Measurements from ENCODE around the gene CASZ1. TPM values are rescaled to one million over a fixed set of nuclear protein-coding genes. Genes with fewer than 3 reads are reported as not detected.

Gene CASZ1
- total RNA-seq, 1 experiment from 2014 or later: 12.6 TPM

GRCh38 chr1:10813799-10814198, 17.4 kb upstream of the CASZ1 start:
- no TSS peak for BruUV-seq (replicated peaks)
- H3K9me3 Mint-ChIP-seq (ENCODE audit: low read depth, unreplicated experiment): no peaks in the 10 kb centered on the region
- H3K27me3 Mint-ChIP-seq (ENCODE audit: unreplicated experiment): peaks cover 79% of the 10 kb centered on the region
- H3K4me3 Mint-ChIP-seq (ENCODE audit: low read depth, unreplicated experiment): no peak overlapping the region
- no peaks in the 10 kb centered on the region for H3K36me3 Mint-ChIP-seq (ENCODE audit: insufficient read depth, unreplicated experiment)
- no peak for DNase-seq
- CTCF ChIA-PET: no interaction called here
- TF ChIP-seq CTCF (IDR thresholded peaks at IDR 0.05; ENCODE audit: unreplicated experiment): no peak
- H3K4me1 Mint-ChIP-seq (ENCODE audit: low read depth, unreplicated experiment): no peaks in the 10 kb centered on the region
- no peak overlapping the region for H3K27ac Mint-ChIP-seq (ENCODE audit: unreplicated experiment)
- intact Hi-C loops (cut with micrococcal nuclease; ENCODE audit: unreplicated experiment): no loop called here

DNA sequence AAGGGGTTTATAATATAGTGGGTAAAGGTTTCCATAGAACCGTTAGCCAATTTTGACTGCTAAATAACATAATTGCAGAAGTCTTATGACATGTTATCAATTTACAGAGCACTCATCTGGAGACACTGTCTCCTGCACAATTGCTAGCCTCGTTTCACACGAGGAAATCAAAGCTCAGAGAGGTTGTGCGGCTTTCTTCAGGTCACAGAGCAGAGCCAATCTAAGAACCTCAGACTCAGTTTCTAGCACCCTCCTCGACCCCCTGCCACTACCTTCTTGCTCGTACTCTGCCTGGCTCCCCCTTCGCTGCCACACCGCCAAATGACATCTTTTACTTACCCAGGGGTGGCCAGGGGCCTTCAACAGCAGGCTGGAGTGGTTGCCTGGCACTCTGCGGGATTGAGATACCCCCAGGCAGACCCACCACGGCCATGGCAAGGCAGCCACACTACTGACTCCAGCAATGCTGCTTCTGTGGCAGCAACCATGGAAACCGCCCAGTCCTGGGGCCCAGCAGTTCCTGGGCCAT, 16.0 kb upstream of the CASZ1 start:
- no peak overlapping the region for H3K4me3 Mint-ChIP-seq (ENCODE audit: low read depth, unreplicated experiment)
- no peaks in the 10 kb centered on the region for H3K4me1 Mint-ChIP-seq (ENCODE audit: low read depth, unreplicated experiment)
- DNase-seq: no peak
- H3K27ac Mint-ChIP-seq (ENCODE audit: unreplicated experiment): no peak overlapping the region
- intact Hi-C loops (cut with micrococcal nuclease; ENCODE audit: unreplicated experiment): no loop called here
- CTCF ChIA-PET: no interaction called here
- H3K9me3 Mint-ChIP-seq (ENCODE audit: low read depth, unreplicated experiment): no peaks in the 10 kb centered on the region
- H3K36me3 Mint-ChIP-seq (ENCODE audit: insufficient read depth, unreplicated experiment): no peaks in the 10 kb centered on the region
- H3K27me3 Mint-ChIP-seq (ENCODE audit: unreplicated experiment): peaks cover 79% of the 10 kb centered on the region
- no TSS peak for BruUV-seq (replicated peaks)
- TF ChIP-seq CTCF (IDR thresholded peaks at IDR 0.05; ENCODE audit: unreplicated experiment): no peak

- no peaks in the 10 kb centered on the region for H3K9me3 Mint-ChIP-seq (ENCODE audit: low read depth, unreplicated experiment)
- intact Hi-C loops (cut with micrococcal nuclease; ENCODE audit: unreplicated experiment): no loop called here
- no peak for DNase-seq
- no peak for TF ChIP-seq CTCF (IDR thresholded peaks at IDR 0.05; ENCODE audit: unreplicated experiment)
- BruUV-seq (replicated peaks): no TSS peak
- peaks cover 17% of the 10 kb centered on the region for H3K4me1 Mint-ChIP-seq (ENCODE audit: low read depth, unreplicated experiment)
- CTCF ChIA-PET: no interaction called here
- H3K27me3 Mint-ChIP-seq (ENCODE audit: unreplicated experiment): peaks cover 58% of the 10 kb centered on the region
- H3K36me3 Mint-ChIP-seq (ENCODE audit: insufficient read depth, unreplicated experiment): no peaks in the 10 kb centered on the region
- H3K27ac Mint-ChIP-seq (ENCODE audit: unreplicated experiment): no peak overlapping the region
- H3K4me3 Mint-ChIP-seq (ENCODE audit: low read depth, unreplicated experiment): no peak overlapping the region
Observed at GRCh38 chr1:10808441-10808840, 12.0 kb upstream of the CASZ1 start.

GRCh38 chr1:10806966-10807365, 10.5 kb upstream of the CASZ1 start:
- Mint-ChIP-seq H3K27ac (ENCODE audit: unreplicated experiment) (no peak overlapping the region), H3K4me1 (ENCODE audit: low read depth, unreplicated experiment) (peaks cover 17% of the 10 kb centered on the region), H3K9me3 (ENCODE audit: low read depth, unreplicated experiment) (no peaks in the 10 kb centered on the region), H3K4me3 (ENCODE audit: low read depth, unreplicated experiment) (no peak overlapping the region), H3K36me3 (ENCODE audit: insufficient read depth, unreplicated experiment) (no peaks in the 10 kb centered on the region), H3K27me3 (ENCODE audit: unreplicated experiment) (peaks cover 58% of the 10 kb centered on the region)
- BruUV-seq (replicated peaks): no TSS peak
- intact Hi-C loops (cut with micrococcal nuclease; ENCODE audit: unreplicated experiment): no loop called here
- no peak for DNase-seq
- CTCF ChIA-PET: no interaction called here
- no peak for TF ChIP-seq CTCF (IDR thresholded peaks at IDR 0.05; ENCODE audit: unreplicated experiment)
